ENCODE measurements around the gene PDE9A. TPM values are rescaled to one million over a fixed set of nuclear protein-coding genes. Genes with fewer than 3 reads are reported as not detected.

PDE9A gene
- total RNA-seq, 1 donor from 2014 or later = 17.5 TPM

- Mint-ChIP-seq H3K4me3 (ENCODE audit: low read depth) (no peak overlapping the region), H3K27ac (no peak overlapping the region), H3K9me3 (peaks cover 3% of the 10 kb centered on the region), H3K27me3 (ENCODE audit: low read depth) (no peaks in the 10 kb centered on the region), H3K4me1 (ENCODE audit: low read depth) (peaks cover 52% of the 10 kb centered on the region), H3K36me3 (ENCODE audit: low read depth) (peaks cover 16% of the 10 kb centered on the region)
- DNase-seq (ENCODE audit: low spot score) = no peak
- intact Hi-C loops (cut with micrococcal nuclease) = loop anchor here (5.0 kb wide), 1 partner anchor 122 kb away; no protein-coding TSS in a partner anchor
Measured at GRCh38 chr21:42734323-42734971, 81.0 kb downstream of the PDE9A start.

- H3K27ac Mint-ChIP-seq = no peak overlapping the region
- no peak for DNase-seq (ENCODE audit: low spot score)
- H3K4me3 Mint-ChIP-seq (ENCODE audit: low read depth) = no peak overlapping the region
- intact Hi-C loops (cut with micrococcal nuclease) = no loop called here
- H3K9me3 Mint-ChIP-seq = no peaks in the 10 kb centered on the region
- H3K27me3 Mint-ChIP-seq (ENCODE audit: low read depth) = no peaks in the 10 kb centered on the region
- peaks cover 15% of the 10 kb centered on the region for H3K36me3 Mint-ChIP-seq (ENCODE audit: low read depth)
- H3K4me1 Mint-ChIP-seq (ENCODE audit: low read depth) = peaks cover 51% of the 10 kb centered on the region
Measured at GRCh38 chr21:42735061-42735460, 81.6 kb downstream of the PDE9A start.

DNA sequence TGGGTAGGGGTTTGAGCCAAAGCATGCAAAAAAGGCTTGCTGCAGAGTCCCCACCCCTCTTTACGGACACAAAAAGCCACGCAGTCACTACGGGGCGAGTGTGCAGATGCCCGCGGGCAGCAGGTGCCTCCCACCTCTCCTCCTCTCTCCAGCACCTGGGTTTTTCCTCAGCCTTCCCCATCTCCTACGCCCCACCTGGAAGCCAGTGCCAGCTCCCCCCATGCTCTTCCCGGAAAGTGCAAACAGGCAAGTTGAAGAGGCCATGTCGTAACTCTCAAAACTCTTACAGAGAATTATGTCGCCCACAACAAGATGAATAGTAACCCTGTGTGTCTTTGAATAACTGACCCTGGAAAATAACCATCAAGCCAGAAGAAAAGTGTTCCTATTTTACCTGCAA lies 82.5 kb downstream of the PDE9A start:
- H3K36me3 Mint-ChIP-seq (ENCODE audit: low read depth) = peaks cover 15% of the 10 kb centered on the region
- no peak overlapping the region for H3K27ac Mint-ChIP-seq
- no peak overlapping the region for H3K4me3 Mint-ChIP-seq (ENCODE audit: low read depth)
- intact Hi-C loops (cut with micrococcal nuclease) = no loop called here
- DNase-seq (ENCODE audit: low spot score) = no peak
- H3K27me3 Mint-ChIP-seq (ENCODE audit: low read depth) = no peaks in the 10 kb centered on the region
- no peaks in the 10 kb centered on the region for H3K9me3 Mint-ChIP-seq
- peaks cover 51% of the 10 kb centered on the region for H3K4me1 Mint-ChIP-seq (ENCODE audit: low read depth)

GRCh38 chr21:42736646-42737350 lies 83.4 kb downstream of the PDE9A start:
- no peak overlapping the region for H3K4me3 Mint-ChIP-seq (ENCODE audit: low read depth)
- no peak for DNase-seq (ENCODE audit: low spot score)
- intact Hi-C loops (cut with micrococcal nuclease) = no loop called here
- H3K9me3 Mint-ChIP-seq = no peaks in the 10 kb centered on the region
- H3K4me1 Mint-ChIP-seq (ENCODE audit: low read depth) = peaks cover 51% of the 10 kb centered on the region
- peaks cover 15% of the 10 kb centered on the region for H3K36me3 Mint-ChIP-seq (ENCODE audit: low read depth)
- no peaks in the 10 kb centered on the region for H3K27me3 Mint-ChIP-seq (ENCODE audit: low read depth)
- H3K27ac Mint-ChIP-seq = peak overlapping the region; percentile 97

DNA sequence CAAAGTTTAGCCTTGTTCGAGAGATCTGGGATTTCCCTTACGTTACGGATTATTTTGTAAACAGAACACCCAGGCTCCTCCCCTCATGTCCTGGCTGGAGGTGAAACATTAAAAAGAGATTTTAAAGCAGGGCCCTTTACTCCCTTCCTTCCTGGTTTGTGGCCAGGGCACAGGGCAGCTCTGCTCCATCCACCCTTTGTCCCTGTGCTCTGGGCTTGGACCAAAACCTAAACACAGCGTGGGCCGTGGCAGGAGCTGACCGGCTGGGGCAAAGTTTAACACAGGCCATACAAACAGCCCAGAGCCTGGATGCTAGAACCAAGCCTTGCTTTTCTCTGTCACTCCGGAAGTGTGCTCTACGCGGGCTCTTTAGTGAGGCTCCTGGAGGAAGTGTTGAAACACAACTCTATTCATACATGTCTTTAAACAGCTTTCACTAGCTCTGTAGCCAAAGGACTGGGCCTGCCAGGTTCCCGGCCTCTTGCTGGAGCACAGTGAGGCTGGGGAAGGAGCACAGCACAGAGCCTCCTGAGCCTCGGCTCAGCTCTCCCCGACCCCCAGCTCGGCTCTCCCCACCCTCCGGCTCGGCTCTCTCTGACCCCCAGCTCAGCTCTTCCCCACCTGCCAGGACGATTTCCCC lies 84.7 kb downstream of the PDE9A start:
- H3K4me1 Mint-ChIP-seq (ENCODE audit: low read depth) = peaks cover 49% of the 10 kb centered on the region

GRCh38 chr21:42739061-42739931 lies 85.9 kb downstream of the PDE9A start:
- intact Hi-C loops (cut with micrococcal nuclease) = loop anchor here (2.0 kb wide), 1 partner anchor 54 kb away; no protein-coding TSS in a partner anchor
- Mint-ChIP-seq H3K4me3 (ENCODE audit: low read depth) (no peak overlapping the region), H3K27me3 (ENCODE audit: low read depth) (no peaks in the 10 kb centered on the region), H3K4me1 (ENCODE audit: low read depth) (peaks cover 38% of the 10 kb centered on the region), H3K27ac (peak overlapping the region; percentile 35), H3K9me3 (no peaks in the 10 kb centered on the region), H3K36me3 (ENCODE audit: low read depth) (peaks cover 7% of the 10 kb centered on the region)
- DNase-seq (ENCODE audit: low spot score) = no peak

More for the DNA sequence above, 84.7 kb downstream of the PDE9A start:
- intact Hi-C loops (cut with micrococcal nuclease) = loop anchor here (2.0 kb wide), 1 partner anchor 53 kb away; no protein-coding TSS in a partner anchor
- no peak for DNase-seq (ENCODE audit: low spot score)
- Mint-ChIP-seq H3K36me3 (ENCODE audit: low read depth) (peaks cover 15% of the 10 kb centered on the region), H3K4me3 (ENCODE audit: low read depth) (peak overlapping the region; percentile 33), H3K27ac (peak overlapping the region; percentile 97), H3K9me3 (no peaks in the 10 kb centered on the region), H3K27me3 (ENCODE audit: low read depth) (no peaks in the 10 kb centered on the region)

GRCh38 chr21:42740405-42740909 lies 87.0 kb downstream of the PDE9A start:
- H3K4me1 Mint-ChIP-seq (ENCODE audit: low read depth) = peaks cover 26% of the 10 kb centered on the region
- DNase-seq (ENCODE audit: low spot score) = no peak
- no peaks in the 10 kb centered on the region for H3K9me3 Mint-ChIP-seq
- no peak overlapping the region for H3K27ac Mint-ChIP-seq
- intact Hi-C loops (cut with micrococcal nuclease) = no loop called here
- no peaks in the 10 kb centered on the region for H3K27me3 Mint-ChIP-seq (ENCODE audit: low read depth)
- H3K36me3 Mint-ChIP-seq (ENCODE audit: low read depth) = peaks cover 3% of the 10 kb centered on the region
- H3K4me3 Mint-ChIP-seq (ENCODE audit: low read depth) = no peak overlapping the region

- Mint-ChIP-seq H3K27me3 (ENCODE audit: low read depth) (no peaks in the 10 kb centered on the region), H3K4me3 (ENCODE audit: low read depth) (no peak overlapping the region), H3K27ac (no peak overlapping the region), H3K36me3 (ENCODE audit: low read depth) (peaks cover 1% of the 10 kb centered on the region), H3K9me3 (no peaks in the 10 kb centered on the region), H3K4me1 (ENCODE audit: low read depth) (peaks cover 25% of the 10 kb centered on the region)
- DNase-seq (ENCODE audit: low spot score) = no peak
- intact Hi-C loops (cut with micrococcal nuclease) = no loop called here
Measured at GRCh38 chr21:42741066-42741465, 87.6 kb downstream of the PDE9A start.

- intact Hi-C loops (cut with micrococcal nuclease) = no loop called here
- H3K36me3 Mint-ChIP-seq (ENCODE audit: low read depth) = no peaks in the 10 kb centered on the region
- peaks cover 13% of the 10 kb centered on the region for H3K4me1 Mint-ChIP-seq (ENCODE audit: low read depth)
- DNase-seq (ENCODE audit: low spot score) = no peak
- no peak overlapping the region for H3K4me3 Mint-ChIP-seq (ENCODE audit: low read depth)
- no peak overlapping the region for H3K27ac Mint-ChIP-seq
- H3K27me3 Mint-ChIP-seq (ENCODE audit: low read depth) = no peaks in the 10 kb centered on the region
- no peaks in the 10 kb centered on the region for H3K9me3 Mint-ChIP-seq
Measured at GRCh38 chr21:42744520-42745445, 91.4 kb downstream of the PDE9A start.

GRCh38 chr21:42745511-42746239 lies 92.3 kb downstream of the PDE9A start:
- no peaks in the 10 kb centered on the region for H3K9me3 Mint-ChIP-seq
- no peaks in the 10 kb centered on the region for H3K27me3 Mint-ChIP-seq (ENCODE audit: low read depth)
- H3K36me3 Mint-ChIP-seq (ENCODE audit: low read depth) = no peaks in the 10 kb centered on the region
- no peak for DNase-seq (ENCODE audit: low spot score)
- intact Hi-C loops (cut with micrococcal nuclease) = no loop called here
- no peak overlapping the region for H3K4me3 Mint-ChIP-seq (ENCODE audit: low read depth)
- no peak overlapping the region for H3K27ac Mint-ChIP-seq
- peaks cover 13% of the 10 kb centered on the region for H3K4me1 Mint-ChIP-seq (ENCODE audit: low read depth)

DNA sequence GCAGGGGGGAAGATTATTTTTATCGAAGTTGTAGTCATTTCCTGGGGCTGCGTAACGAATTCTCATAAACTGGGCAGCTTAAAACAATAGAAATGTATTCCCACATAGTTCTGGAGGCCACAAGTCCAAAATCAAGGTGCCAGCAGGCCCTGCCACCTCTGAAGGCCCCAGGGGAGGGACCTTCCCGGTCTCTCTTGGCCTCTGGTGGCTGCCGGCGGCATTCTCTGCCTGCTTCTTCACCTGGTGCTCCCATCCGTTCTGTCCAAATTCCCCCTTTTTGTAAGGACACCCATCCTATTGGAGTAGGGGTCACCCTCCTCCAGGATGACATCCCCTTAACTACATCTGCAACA lies 92.8 kb downstream of the PDE9A start:
- peak overlapping the region; percentile 65 for H3K27ac Mint-ChIP-seq
- no peaks in the 10 kb centered on the region for H3K9me3 Mint-ChIP-seq
- peaks cover 13% of the 10 kb centered on the region for H3K4me1 Mint-ChIP-seq (ENCODE audit: low read depth)
- H3K4me3 Mint-ChIP-seq (ENCODE audit: low read depth) = no peak overlapping the region
- H3K27me3 Mint-ChIP-seq (ENCODE audit: low read depth) = no peaks in the 10 kb centered on the region
- intact Hi-C loops (cut with micrococcal nuclease) = no loop called here
- no peak for DNase-seq (ENCODE audit: low spot score)
- H3K36me3 Mint-ChIP-seq (ENCODE audit: low read depth) = no peaks in the 10 kb centered on the region
